Retinal pigment epithelial cell (primary cell): ENCODE data around the gene MVB12B.

Experiments
- DNase-seq: peaks from one replicate; pipeline ENCODE4 v3.0.0-alpha.2; 2010; ENCODE audit warnings: low read depth
- H3K4me3 ChIP-seq: 2 replicates; pipeline ENCODE4 v1.5.1; 2011; ENCODE audit warnings: mild to moderate bottlenecking, low read length, control low read depth, moderate library complexity
- TF ChIP-seq, protein P1 (sequence below): conservative IDR thresholded peaks from 2 replicates; pipeline ENCODE4 v1.5.1; 2011; ENCODE audit warnings: low read depth, low read length, control low read depth, inconsistent platforms

Gene MVB12B

GRCh38 chr9:126449725-126450667 is 123.4 kb downstream of the MVB12B start:
- no peak for DNase-seq
- H3K4me3 ChIP-seq, result no peak overlapping the region
- TF ChIP-seq, protein P1, sequence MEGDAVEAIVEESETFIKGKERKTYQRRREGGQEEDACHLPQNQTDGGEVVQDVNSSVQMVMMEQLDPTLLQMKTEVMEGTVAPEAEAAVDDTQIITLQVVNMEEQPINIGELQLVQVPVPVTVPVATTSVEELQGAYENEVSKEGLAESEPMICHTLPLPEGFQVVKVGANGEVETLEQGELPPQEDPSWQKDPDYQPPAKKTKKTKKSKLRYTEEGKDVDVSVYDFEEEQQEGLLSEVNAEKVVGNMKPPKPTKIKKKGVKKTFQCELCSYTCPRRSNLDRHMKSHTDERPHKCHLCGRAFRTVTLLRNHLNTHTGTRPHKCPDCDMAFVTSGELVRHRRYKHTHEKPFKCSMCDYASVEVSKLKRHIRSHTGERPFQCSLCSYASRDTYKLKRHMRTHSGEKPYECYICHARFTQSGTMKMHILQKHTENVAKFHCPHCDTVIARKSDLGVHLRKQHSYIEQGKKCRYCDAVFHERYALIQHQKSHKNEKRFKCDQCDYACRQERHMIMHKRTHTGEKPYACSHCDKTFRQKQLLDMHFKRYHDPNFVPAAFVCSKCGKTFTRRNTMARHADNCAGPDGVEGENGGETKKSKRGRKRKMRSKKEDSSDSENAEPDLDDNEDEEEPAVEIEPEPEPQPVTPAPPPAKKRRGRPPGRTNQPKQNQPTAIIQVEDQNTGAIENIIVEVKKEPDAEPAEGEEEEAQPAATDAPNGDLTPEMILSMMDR, result no peak

DNA sequence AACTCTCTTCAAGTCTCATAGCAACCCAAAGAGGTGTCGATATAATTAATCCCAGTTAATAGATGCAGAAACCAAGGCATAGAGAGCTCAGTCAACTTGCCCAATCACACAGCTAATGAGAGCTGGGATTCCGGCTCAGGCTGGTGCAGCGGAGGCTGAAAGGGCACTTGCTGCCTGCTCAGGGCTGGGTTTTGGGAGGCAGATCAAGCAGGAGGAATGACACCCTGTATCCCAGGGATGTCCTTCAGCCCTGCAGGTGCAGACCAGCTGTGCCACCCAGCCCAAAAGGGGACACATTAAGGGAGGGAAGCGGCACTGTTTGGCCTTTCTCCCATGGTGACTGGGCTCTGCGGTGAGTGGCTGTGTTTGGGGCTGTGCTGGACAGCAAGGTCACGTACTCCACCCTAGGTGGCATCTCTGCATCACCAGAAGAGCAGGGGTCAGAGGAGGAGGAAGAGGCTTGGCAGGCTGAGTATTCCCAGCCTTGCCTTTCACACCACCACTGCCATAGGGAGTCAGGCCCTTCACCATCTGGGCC is 124.1 kb downstream of the MVB12B start:
- DNase-seq, result no peak
- TF ChIP-seq, protein P1, result no peak
- no peak overlapping the region for H3K4me3 ChIP-seq

- no peak for DNase-seq
- no peak overlapping the region for H3K4me3 ChIP-seq
- TF ChIP-seq, protein P1, result no peak
These were observed 124.8 kb downstream of the MVB12B start for GRCh38 chr9:126451316-126451885.

- no peak for DNase-seq
- TF ChIP-seq, protein P1, result no peak
These were observed 125.5 kb downstream of the MVB12B start for GRCh38 chr9:126452106-126452505.

GRCh38 chr9:126453156-126453963 is 126.7 kb downstream of the MVB12B start:
- DNase-seq, result no peak
- TF ChIP-seq, protein P1, result no peak
- no peak overlapping the region for H3K4me3 ChIP-seq

More at GRCh38 chr9:126452106-126452505, 125.5 kb downstream of the MVB12B start:
- H3K4me3 ChIP-seq, result no peak overlapping the region

GRCh38 chr9:126454215-126454614 is 127.6 kb downstream of the MVB12B start:
- TF ChIP-seq, protein P1, result no peak
- H3K4me3 ChIP-seq, result no peak overlapping the region

More at GRCh38 chr9:126454215-126454614, 127.6 kb downstream of the MVB12B start:
- no peak for DNase-seq
